ENCODE measurements around the gene PIEZO1.
A peak's percentile ranks its signal among the peaks of the same experiment; 100 is the strongest.
"Not testable (repeated sequence)": the region's sequence is repeated elsewhere in the genome, so short reads cannot be mapped to it uniquely, and the experiment has no call there.

The PIEZO1 gene

DNA sequence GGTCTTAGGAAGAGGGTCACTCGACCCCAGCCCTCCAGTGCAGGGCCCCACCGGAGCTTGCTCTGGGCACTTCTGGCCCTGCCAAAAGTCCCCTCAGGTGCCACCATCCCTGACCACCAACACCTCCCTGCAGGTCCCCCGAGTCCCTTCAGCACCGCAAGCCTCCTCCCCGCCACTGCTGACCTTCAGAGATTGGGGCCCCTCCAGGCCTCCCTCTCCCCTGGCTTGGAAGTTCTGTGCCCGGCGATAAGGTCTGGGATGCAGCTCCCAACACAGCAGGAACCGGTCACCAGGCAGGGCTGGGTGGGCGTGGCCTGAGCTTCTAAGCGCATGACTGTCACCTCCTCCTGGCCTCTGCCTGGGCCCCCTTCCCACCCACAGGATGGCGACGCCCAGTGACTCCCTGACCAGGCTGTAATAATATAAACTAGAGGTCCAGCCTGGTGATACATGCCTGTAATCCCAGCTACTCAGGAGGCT is 11.2 kb downstream of the PIEZO1 start:
- ChIA-PET CTCF (interaction anchor here (4.6 to 25.7 kb wide), 2 partner anchors 9 to 29 kb away, joined by 38 to 544 read pairs; partner anchors contain the start of gene PIEZO1), POLR2A (interaction anchor here (1.1 to 4.7 kb wide), 3 partner anchors 9 to 36 kb away, joined by 3 to 95 read pairs (median 7); partner anchors contain the start of gene PIEZO1)
- TF ChIP-seq, protein P1, sequence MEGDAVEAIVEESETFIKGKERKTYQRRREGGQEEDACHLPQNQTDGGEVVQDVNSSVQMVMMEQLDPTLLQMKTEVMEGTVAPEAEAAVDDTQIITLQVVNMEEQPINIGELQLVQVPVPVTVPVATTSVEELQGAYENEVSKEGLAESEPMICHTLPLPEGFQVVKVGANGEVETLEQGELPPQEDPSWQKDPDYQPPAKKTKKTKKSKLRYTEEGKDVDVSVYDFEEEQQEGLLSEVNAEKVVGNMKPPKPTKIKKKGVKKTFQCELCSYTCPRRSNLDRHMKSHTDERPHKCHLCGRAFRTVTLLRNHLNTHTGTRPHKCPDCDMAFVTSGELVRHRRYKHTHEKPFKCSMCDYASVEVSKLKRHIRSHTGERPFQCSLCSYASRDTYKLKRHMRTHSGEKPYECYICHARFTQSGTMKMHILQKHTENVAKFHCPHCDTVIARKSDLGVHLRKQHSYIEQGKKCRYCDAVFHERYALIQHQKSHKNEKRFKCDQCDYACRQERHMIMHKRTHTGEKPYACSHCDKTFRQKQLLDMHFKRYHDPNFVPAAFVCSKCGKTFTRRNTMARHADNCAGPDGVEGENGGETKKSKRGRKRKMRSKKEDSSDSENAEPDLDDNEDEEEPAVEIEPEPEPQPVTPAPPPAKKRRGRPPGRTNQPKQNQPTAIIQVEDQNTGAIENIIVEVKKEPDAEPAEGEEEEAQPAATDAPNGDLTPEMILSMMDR (IDR thresholded peaks at IDR 0.05; ENCODE audit: insufficient read depth, low read length, missing control alignments): no peak
- peak overlapping the region; percentile 30; the same call in 1 of the 2 replicates for H3K4me3 ChIP-seq (ENCODE audit: low read depth, low read length)
- DNase-seq (ENCODE audit: low read depth, low spot score): no peak

DNA sequence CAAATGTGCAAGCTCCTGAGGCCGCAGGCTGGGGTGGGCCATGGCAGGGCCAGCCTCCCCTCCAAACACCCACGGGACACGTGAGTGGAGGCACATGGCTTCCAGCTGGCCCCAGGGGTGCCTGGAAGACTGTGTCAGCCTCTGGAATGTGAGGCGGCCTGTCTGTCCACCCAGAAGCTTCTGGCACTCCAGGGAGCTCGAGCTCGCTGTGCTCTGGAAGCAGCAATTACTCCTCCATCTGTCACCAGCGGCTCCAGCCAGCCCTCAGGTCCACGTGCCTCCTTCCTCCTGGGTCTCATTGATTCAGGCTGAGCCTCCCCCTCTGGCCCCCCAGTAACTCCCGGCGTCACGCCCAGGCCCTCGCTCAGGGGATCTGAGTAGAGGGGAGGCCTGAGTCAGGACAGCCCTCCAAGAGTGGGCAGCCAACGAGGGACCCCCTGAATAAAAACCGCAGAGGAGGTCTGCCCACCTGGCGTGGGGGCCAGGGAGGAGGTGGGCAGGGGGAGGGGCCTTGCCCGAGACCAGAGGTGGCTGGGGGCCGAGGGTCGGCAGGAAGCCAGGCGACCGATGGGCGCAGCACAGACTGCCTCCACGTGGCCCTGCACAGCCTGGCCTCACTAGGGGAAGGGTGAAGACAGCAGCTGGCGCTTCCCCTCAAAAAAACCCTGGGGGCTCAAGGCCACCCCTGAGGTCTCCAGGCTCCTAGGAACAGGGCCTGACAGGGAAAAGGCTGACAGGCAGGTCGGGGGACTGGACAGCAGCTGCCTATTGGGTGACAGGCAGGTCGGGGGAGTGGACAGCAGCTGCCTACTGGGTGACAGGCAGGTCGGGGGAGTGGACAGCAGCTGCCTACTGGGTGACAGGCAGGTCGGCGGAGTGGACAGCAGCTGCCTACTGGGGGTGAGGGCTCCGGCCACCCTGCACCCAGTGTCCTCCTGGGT is 11.9 kb downstream of the PIEZO1 start:
- POLR2A ChIA-PET: interaction anchor here (0.6 to 4.7 kb wide), 11 partner anchors 10 to 203 kb away, joined by 3 to 95 read pairs (median 3); partner anchors contain the start of genes GALNS, PIEZO1, TRAPPC2L and ZC3H18
- H3K4me3 ChIP-seq (ENCODE audit: low read depth, low read length): peak overlapping the region; percentile 30
- TF ChIP-seq, protein P1 (IDR thresholded peaks at IDR 0.05; ENCODE audit: insufficient read depth, low read length, missing control alignments): no peak
- CTCF ChIA-PET: interaction anchor here (0.8 to 25.7 kb wide), 3 partner anchors 10 to 28 kb away, joined by 5 to 544 read pairs (median 38); partner anchors contain the start of gene PIEZO1
- peak; percentile 69 for DNase-seq (ENCODE audit: low read depth, low spot score)

GRCh38 chr16:88771781-88772180 is 13.2 kb downstream of the PIEZO1 start:
- H3K4me3 ChIP-seq (ENCODE audit: low read depth, low read length); DNase-seq (ENCODE audit: low read depth, low spot score): not testable (repeated sequence)
- CTCF ChIA-PET: interaction anchor here (4.6 to 25.7 kb wide), 2 partner anchors 11 to 27 kb away, joined by 38 to 544 read pairs; partner anchors contain the start of gene PIEZO1
- POLR2A ChIA-PET: interaction anchor here (1.1 to 4.7 kb wide), 3 partner anchors 11 to 40 kb away, joined by 3 to 95 read pairs (median 8); partner anchors contain the start of genes APRT and PIEZO1

- ChIA-PET CTCF (interaction anchor here (4.6 to 25.7 kb wide), 2 partner anchors 12 to 27 kb away, joined by 38 to 544 read pairs; partner anchors contain the start of gene PIEZO1), POLR2A (interaction anchor here (0.8 to 4.7 kb wide), 4 partner anchors 8 to 40 kb away, joined by 3 to 95 read pairs (median 6); partner anchors contain the start of genes APRT and PIEZO1)
- no peak overlapping the region for H3K4me3 ChIP-seq (ENCODE audit: low read depth, low read length)
- no peak for DNase-seq (ENCODE audit: low read depth, low spot score)
- TF ChIP-seq, protein P1 (IDR thresholded peaks at IDR 0.05; ENCODE audit: insufficient read depth, low read length, missing control alignments): no peak
Observed at GRCh38 chr16:88771294-88771772, 13.7 kb downstream of the PIEZO1 start.

DNA sequence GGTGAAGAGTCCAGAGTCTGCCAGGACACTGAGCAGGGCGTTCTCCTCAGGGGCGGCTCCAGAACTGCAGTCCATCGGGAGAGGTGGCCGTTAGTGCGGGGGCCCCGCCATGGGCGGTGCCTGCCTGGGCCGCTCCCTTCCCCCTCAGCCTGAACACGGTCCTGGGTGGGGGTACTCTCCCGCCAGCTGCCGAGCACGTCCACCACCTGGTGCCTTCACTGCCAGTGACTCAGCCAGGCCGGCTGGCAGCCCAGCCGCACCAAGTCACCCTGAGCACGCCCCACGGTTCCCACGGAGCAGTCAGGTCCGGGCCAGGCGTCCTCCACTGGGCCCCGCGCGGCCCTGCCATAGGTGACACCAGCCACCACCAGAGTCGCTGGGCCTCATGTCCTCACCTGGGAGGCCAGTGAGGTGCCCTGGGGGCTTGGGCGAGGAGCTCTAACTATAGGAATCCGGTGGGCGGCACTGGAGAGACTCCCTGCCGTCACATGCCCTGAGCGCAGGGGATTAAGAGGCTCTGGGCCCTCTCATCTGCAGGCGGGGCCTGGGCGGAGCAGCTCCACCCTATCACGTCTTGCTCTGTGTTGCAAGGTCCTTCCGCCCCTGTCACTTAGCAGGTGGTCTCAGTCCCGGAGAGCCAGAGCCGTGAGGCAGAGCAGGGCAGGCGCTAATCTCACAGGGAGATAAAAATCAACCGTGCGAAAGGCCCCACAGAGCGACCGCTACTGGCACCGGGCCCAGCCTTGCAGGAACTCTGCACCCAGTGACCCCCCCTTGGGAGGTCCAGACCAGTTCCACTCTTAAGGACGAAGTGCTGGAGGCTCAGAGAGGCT is 14.3 kb downstream of the PIEZO1 start:
- no peak for DNase-seq (ENCODE audit: low read depth, low spot score)
- peak overlapping the region; percentile 18; the same call in 1 of the 2 replicates for H3K4me3 ChIP-seq (ENCODE audit: low read depth, low read length)
- ChIA-PET POLR2A (interaction anchor here (0.8 to 4.7 kb wide), 4 partner anchors 8 to 41 kb away, joined by 3 to 95 read pairs (median 6); partner anchors contain the start of genes APRT and PIEZO1), CTCF (interaction anchor here (4.6 to 25.7 kb wide), 2 partner anchors 12 to 26 kb away, joined by 38 to 544 read pairs; partner anchors contain the start of gene PIEZO1)
- TF ChIP-seq, protein P1 (IDR thresholded peaks at IDR 0.05; ENCODE audit: insufficient read depth, low read length, missing control alignments): no peak

Measured in AG04449 (cell line).